HG02970 (cell line): ENCODE measurements around the gene SIK2.

Source experiments
- ATAC-seq: cut with Tn5 transposase; IDR thresholded peaks from one replicate; pipeline ENCODE4 v1.9.1; 2021; ENCODE audit warnings: mild to moderate bottlenecking, moderate library complexity, moderate number of reproducible peaks; ENCODE audit not compliant: unreplicated experiment, low FRiP score

Gene SIK2

DNA sequence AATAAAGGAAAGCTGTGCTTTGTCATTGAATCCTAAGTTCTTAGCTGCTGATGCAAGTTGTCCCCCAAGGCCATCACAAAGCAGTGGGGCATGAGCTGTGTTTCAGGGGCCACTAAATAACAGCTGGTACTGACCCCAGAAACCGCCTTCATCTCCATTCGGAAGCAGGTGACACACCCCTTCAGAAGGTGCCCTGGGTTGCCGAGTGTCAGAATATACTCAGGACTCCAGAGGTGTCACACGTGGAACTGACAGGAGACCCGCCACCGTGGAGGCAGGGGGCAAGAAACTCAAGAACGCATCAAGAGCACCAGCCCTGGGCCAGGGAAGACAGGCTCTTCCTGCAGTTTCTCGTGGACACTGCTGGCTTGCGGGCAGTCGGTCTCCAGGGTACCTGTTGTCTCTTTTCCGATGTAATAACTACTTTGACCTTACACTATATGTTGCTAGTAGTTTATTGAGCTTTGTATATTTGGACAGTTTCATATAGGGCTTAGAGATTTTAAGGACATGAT lies 122.4 kb downstream of the SIK2 start:
- ATAC-seq = no peak

DNA sequence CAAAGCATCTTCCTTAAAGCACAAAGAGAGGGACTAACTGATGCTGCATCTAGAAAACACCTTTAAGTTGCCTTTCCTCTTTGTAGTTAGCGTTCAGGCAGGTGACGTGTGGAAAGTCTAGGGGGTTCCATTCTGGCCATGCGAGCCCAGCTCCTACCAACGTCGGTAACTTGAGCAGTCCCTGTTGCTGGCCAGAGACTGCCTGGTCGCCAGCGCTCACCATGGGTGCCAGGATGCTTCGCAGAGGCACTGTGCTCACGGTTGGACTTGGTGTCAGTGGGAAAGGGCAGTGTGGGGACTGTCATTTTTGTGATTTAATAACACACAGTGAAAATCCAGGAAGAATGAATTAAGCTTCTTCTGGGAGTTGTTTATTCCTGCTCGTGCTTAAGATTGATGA lies 123.4 kb downstream of the SIK2 start:
- ATAC-seq = no peak

DNA sequence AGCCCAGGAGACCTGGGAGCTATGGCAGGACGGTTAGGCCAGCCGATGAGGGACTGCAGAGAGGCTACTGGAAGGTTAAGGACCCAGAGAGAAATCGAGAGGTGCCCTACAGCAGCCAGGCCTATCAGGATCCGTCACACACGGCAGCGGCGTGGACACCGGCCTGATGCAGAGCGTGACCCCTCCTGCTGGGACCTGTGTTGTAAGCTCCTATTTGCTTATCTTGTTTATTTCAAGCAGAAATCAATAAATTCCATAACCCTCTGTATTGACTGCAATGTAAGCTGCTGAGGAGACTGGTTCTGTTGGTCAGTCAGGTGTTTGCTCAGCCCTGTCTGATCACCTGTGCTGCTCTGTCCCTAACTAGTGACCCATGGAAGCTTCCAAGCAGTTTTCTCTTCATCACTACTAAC lies 124.1 kb downstream of the SIK2 start:
- no peak for ATAC-seq

DNA sequence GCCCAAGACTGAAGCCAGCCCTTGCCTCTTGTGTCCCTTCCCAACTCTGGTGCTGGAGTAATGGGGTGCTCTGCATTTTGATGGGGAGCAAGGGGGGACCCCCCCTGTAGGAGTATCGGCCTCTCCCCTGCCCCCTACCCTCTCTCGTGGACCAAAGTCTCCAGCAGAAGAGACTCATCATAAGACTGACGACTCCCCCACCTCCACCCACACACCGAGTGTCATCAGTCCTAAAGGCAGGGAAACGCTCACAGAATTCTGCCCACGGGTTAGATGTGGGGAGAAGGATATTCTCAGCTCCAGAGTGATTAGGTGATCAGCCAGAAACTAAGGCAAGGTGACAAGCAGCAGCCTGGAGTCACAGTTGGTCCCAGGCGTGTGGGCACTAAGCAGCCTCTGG lies 125.2 kb downstream of the SIK2 start:
- no peak for ATAC-seq

DNA sequence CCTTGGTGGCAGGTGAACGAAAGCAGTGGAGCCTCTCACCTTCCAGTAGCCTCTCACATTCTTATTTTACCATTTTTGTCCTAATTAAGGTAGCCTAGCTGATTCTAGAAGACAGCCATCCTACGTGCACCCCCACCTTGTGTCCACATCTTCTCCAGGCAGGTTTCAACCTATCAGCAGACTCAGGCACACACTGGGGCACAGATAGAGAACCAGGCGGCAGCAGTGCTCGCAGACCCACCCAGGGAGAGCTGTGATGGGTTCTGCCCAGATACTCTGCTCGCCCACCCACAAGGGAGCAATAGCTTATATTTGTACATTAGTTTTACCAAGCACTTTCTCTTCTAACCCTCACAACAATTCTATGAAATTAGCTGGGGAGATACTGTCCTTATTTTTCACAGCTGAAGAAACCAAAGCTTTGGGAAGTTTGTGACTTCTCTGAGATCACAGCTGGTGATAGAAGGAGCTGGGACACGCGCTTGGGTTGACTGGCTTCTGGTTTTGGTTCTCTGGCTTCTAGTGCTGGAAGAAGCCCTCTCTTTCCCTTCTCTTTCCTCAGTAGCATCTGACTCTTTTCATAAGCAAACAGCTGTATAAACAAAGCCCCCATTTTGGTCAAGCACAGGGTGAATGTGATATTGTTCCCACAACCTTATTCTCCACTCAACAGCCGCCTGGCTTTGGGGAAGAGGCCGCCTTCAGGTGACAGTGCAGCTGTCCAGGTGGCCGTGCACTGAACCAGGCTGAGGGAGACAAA lies 127.0 kb downstream of the SIK2 start:
- no peak for ATAC-seq

DNA sequence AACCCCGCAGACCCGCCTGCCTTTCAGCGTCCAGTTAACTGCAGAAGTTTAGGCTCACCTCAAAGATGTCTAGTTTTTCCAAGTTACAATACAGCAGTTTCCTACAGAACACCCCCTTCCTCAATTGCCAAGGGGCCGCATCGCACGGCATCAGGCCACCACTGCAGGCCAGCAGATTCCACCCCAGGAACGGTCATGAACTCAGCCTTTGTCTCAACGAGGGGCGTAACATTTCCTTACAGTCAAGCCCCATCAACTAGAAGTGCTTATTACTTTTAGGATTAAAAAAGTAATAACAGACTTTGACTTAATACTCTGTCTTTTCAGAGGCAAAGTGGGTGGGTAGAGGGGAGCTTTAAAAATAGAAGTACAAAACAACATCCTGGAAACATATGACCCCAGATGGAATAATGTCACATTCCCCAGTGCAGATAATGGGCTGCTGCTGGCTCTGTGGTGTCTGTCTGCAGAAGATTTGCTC lies 127.6 kb downstream of the SIK2 start:
- ATAC-seq = no peak

DNA sequence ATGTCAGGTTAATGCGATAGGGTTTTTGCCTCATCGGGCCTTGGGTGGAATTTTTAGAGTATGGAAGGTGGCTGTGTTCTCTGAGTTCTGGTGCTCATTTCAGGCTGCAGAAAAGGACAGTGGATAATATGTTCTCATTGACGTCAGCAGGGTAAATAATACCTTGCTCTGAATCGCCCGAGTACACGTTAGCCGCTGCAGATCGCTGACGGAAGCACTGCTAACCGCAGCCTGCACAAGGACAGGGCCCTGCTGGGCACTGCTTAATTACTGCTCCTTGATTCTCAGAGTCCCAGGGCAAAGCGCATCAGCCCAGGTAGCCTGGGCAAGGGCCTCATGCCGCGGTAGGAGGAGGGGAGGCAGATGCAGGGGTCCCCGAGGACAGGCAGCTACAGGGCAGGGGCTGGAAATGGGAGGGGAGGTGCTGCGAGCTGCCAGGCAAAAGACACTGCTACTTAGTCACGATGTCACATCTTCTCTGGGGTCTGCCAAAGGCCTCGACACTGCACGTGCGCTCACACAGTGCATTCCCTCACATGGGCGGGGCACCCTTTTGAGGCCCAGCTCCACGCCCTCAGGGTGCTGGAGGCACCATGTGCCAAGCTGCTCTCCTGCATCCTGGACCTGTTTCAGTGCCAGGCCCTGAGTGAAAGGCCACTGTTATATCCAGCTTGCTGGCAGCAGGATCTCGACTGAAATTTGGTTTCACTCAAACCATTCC lies 128.8 kb downstream of the SIK2 start:
- ATAC-seq = no peak

DNA sequence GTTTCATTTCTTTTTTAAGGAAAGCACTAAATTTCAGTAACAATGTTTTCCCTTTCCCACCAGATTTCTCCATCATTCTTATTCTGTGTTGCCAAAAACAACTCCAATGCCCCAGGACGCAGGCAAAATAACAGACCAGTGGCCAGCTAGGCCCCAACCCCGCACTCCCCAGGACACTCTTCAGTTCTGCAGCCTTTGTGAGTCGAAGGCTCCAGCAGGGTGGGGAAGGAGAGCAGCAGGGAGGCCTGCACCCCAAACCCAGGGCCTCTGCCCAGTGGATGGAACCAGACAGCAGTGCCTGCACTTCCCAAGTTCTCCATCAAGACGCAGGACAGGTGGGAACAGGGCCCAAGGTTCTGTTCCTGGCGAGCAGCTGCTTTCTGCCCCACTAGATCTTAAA lies 129.6 kb downstream of the SIK2 start:
- no peak for ATAC-seq

DNA sequence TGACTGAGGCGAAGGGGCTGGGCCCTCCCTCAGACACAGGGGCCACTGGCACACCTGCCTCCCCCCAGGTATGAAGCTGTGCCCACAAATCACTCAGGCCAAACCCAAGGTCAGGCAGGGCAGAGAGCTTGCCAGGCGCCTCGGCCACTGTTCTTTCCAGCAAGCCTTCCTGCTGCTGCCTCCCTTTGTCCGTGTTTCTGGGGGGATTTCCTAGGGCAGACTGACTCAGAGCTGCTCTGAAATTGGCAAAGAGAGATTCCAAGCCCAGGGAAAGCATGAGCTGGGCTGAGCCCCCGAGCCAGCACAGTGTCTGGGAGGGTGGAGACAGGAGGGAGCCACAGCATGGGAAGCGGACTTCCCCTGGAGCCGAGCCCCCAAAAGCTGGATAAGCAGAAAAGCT lies 130.8 kb downstream of the SIK2 start:
- ATAC-seq = no peak

DNA sequence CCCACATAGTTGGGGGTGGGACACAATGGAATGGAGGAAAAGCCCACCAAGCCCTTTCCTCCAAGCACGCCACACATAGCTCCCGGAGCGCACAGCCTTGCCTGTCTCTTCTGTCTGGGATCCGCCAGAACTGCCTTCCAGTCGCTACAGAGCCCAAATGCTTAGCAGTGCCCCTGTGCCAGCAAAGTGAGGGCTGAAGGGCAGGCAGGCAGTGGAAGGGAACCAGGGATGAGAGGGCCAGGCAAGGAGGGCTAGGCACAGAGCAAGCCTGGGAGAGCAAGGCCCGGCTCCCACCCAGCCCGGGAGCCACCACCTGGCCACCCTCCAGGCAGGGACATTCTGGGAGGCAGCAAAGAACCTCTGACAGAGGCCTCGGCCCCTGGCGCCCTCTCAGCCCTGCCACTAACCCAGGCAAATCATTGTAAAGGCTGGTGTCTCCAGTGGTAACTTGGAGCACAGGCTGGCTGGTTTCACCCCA lies 131.4 kb downstream of the SIK2 start:
- no peak for ATAC-seq

DNA sequence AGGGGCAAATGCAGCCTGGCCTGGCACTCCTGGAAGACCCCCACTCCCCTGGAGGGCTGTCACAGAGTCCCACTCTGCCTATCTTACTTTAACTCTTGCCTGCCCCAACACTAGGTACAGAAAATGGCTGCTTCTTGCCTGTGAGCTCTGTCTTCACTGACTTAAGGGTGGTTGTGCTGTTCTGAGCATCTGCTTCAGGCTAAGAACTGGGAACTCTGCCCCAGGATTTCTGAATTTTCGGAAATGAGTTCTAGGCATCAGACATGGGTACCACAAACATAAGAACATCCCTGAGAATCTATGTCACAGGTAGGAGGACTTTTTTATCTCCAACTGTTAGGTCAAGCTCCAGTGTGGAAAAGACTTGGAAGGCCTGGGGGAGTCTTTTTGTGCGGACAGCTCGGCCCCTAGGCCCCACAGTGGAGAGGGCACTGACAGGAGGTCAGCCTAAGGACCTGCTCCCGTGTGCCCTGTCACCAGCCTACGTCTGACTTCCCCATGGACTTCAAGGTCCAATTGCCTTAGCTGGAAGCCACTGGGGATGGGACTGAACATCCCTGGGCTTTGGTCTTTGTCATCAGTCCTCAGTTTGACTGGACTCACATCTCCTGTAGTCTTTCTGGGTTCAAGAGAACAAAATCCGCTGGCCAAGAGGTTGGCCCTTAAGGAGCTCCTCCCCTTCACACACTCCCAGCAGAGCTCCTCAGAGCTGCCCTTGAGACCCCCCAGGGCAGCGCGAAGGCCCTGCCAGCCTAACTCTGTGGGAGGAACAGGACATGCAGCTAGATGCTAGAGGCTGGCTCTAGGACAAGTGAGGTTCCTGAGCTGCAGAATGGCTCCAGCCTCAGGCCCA lies 132.1 kb downstream of the SIK2 start:
- no peak for ATAC-seq

DNA sequence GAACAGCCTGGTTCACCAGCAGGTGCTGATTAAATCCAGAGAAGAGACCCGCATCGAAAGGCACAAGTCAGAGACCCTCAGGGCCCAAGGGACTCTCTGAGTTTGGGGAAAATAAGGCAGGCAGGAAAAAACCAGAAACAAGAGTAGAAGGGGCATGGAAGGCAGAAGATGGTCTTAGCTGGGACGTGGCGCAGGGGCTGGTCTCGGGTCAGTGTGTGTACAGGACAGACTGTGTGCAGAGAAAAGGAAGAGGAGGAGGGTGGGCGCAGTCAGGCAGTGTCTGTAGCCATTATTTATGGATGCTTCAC lies 132.7 kb downstream of the SIK2 start:
- no peak for ATAC-seq

DNA sequence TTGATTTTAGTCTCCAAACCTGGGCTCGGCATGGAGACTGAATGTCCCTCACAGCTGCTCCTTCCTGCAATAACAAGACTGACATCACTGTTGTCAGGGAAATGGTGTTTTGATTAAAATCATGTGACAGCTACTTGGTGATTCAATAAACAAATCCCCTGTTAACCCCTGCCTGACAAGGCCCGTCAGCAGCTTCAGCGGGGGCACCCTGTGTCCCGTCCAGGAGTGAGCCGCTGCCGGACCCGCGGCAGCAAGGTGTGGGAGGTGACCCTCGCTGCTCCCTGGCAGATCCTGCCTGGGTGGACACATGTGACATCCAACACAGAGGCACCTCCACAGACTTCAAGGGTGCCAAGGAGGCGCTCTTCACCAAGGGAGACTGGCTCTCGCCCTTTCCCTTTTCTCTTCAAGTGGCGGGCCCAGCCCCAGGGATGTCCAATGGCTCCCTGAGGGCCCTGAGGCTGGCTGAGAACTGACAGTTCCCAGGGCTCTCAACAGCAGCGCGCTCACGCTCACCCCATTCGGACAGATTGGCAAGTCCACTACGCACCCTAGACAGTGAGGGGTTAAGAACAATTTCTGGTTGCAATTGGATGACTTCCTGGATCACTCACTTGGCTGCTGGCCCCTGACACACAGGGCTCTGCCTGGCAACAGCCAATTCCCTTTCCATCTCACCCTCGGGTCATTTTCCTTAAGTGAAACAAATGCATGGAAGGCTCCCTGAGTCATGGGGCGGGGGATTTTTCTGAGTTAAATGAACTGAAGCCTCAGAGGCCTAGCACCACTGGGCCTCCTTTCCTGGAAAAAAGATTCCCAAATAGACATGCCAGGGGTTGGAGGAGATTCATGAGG lies 133.2 kb downstream of the SIK2 start:
- ATAC-seq = no peak

DNA sequence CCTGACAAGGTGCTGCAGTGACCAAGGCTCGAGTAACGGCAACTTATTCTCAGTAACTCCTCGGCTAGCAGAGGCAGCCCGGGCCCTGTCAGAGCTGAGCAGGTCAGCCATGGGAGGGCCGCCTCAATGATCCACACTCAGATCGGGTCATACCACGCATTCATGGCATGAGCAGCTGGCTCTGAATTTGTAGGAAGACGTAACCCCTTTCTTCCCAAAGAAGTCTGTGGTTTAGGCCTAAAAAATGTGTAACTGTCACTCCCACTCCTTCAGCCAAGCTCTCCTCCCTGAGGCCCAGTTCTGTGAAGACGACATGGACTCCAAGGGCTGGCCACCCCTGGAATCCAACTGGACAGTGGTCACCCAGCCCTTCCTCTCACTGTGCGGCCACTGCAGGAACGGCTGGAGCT lies 133.9 kb downstream of the SIK2 start:
- ATAC-seq = no peak

DNA sequence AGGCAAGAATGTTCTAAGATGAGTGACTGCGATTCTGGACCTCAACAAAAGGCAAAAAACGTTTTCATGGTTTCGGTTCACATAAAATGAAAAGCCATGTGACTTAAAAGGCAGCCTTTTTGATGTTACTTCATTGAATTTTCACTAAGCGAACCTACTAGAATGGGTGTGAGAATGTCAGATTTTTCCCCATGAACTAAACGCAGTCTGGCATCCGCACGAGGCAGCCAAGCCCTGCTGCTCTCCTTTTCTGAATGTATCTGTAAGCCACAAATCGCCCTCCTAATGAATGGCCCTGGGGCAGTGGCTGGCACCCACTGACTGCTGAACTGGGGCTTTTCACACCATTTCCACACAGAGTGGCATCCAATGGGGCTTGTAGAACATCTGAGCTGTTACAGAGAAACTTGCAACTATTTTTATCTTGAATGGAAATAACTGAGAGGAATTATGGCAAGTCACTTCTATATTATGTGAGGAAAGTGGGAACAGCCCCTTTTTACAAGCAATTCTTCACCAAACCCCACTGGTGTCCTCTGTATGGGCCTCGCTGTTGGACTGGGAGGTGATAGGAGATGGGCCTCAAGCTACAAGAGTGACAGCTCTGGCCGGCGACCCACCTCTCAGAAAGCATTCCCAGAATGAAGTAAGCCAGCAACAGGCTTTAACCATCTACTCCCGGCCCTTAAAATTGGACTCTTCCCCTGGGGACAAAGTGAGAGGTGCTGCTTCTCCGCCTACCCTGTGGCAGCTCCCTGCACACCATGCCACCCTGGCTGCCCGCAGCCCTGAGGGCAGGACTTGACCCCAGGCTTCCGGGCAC lies 134.6 kb downstream of the SIK2 start:
- no peak for ATAC-seq

DNA sequence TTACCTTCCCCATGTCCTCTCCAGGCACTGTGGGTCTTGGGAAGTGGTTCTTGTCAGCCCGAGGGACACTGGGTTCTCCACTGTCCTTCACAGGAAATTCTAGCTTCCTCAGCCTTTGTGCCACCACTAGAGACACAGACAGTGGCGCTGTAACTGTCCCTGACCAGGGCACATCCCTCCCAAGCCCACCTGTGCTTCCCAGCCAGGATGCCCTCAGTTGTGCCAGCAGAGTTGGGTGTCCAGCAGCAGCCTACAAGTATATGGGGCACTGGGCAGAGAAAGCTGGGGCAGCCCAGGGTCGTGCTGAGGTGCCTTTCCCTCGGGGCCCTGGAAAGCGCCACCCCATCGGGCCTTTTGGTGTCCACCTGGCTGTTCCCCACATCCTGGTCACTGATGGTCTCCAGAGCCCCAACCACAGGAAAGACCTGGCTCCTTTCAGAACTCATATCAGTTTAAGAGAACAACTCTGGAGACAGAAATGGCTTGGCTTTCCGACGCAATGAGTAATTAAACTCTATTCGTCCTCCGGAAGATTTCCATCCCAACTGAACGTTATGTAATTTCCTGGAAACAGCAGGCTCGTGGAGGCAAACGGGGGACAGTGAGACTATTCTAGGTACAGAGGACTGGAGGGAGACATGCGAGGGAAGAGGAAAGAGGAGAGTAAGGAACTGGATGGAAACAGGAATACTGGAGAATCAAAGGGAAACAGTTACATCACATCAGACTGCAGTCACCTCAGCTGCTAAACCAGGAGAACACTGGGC lies 135.4 kb downstream of the SIK2 start:
- no peak for ATAC-seq

DNA sequence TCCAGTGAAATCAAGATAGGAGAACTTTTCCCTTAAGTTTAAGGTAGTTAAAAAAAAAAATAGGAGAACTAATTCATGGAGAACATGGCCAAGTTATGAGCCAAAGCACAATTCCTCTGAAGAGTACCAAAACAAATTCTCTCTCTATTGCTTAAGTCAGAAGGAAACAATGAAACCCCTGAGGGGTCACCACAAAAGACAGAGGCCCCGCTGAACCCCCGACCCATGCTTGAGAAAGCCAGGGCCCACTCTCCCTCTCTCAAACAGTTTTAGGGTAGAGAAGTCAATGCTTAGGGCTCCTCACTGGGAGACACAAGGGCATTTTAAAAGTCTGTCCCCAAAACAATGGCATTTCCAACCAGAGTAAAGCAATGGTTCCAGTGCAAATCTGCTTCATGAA lies 137.1 kb downstream of the SIK2 start:
- no peak for ATAC-seq

DNA sequence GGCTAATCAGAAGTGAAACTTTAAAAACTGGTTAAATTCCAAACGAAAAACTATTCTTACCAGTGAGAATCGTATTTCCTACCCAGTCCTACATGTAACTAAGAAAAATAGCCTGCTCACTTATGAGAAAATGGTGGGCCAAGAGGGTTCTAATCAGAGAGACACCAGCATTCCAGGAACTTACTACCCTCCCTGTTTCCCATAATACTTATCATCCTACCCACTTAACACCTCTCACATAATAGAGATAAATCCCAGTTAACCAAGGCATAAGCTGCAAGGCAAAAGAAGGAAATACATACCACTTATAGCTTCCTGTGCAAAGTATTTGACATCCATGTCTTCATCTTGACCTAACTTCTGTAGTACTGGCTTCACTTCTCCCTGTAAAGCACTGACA lies 139.5 kb downstream of the SIK2 start:
- no peak for ATAC-seq
